ENCODE measurements around the gene TSPAN11.

GRCh38 chr12:30905463-30906009 lies 21.0 kb upstream of the TSPAN11 start:
- TF ChIP-seq TAF1 (IDR thresholded peaks at IDR 0.05; ENCODE audit: borderline replicate concordance, low read depth, low read length) (no peak), POLR2A (IDR thresholded peaks at IDR 0.05; ENCODE audit: low read depth, low read length) (no peak)
